Activated naive CD4-positive, alpha-beta T cell treated with anti-CD3 and anti-CD28 coated beads, Interleukin-2, amount 50 U/mL, for 16 hours (primary cell): ENCODE measurements around the gene PIK3R5.
A peak's percentile ranks its signal among the peaks of the same experiment; 100 is the strongest.

Experiments used
- DNase-seq: peaks from one replicate; pipeline ENCODE4 v3.0.0-alpha.2; 2020

PIK3R5 gene

DNA sequence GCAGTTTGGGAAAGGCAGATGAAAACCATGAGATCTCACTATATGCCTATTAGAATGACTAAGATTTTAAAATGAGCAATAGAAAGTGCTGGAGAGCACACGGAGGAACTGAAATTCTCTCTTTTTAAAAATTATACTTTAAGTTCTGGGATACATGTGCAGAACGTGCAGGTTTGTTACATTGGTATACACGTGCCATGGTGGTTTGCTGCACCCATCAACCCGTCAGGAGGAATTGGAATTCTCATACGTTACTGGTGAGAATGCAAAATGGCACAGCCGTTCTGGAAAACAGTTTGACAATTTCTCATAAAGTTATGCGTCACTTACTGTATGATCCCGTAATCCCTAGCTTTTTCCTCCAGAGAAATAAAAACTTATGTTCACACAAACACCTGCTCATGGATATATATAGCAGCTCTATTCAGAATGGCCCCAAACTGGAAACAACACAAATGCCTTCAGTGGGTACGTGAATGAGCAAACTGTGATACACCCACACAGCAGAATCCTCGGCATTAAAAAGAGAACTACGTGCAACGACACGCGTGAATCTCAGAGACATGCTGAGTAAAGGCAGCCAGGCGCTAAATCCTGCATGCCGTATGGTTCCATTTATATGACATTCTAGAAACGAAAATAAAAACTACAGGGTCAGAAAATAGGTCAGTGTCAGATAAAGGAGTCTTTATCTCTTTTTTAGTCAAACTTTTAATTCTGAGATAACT lies 109.9 kb downstream of the PIK3R5 start:
- DNase-seq, result no peak

- DNase-seq, result no peak
Observed at GRCh38 chr17:8851600-8851999, 113.9 kb downstream of the PIK3R5 start.

GRCh38 chr17:8849311-8850041 lies 116.0 kb downstream of the PIK3R5 start:
- no peak for DNase-seq

DNA sequence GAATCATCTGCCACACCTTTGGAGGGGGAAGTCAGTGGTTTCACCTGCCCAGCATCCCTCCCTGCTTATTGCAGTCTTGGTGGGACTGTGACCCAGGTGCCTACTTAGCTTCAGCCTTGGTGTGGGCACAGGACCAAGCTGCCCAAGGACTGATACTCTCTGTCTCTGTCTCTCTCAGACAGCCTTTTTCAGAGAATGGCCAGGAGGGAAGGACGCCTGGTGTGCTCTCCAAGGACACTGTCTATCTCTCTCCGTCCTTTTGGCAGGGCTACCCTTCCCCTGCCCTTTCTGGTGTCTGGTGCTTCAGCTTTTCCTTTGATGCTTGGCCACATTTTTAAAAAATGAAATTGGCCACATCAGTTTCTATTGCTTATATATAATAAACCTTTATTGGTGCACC lies 117.6 kb downstream of the PIK3R5 start:
- DNase-seq, result no peak

DNA sequence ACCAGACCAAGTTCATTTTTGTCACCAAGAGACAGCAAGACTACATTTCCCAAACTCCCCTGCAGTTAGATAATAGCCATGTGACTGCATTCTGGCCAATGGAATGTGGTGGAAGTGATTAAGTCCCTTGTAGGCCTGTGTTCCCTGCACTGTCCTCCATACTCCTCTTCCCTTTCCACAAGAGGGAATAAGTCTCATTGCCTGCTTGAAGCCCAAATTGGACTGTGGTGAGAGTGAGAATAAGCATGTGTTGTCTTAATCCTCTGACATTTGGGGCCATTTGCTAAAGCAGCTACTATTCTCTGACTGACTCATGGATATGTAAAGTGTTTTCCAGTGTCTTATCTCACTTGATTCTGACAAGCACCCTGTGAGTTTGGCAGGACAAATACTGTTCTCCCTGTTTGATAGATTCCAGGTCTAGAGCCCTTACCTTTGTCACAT lies 118.7 kb downstream of the PIK3R5 start:
- no peak for DNase-seq

DNA sequence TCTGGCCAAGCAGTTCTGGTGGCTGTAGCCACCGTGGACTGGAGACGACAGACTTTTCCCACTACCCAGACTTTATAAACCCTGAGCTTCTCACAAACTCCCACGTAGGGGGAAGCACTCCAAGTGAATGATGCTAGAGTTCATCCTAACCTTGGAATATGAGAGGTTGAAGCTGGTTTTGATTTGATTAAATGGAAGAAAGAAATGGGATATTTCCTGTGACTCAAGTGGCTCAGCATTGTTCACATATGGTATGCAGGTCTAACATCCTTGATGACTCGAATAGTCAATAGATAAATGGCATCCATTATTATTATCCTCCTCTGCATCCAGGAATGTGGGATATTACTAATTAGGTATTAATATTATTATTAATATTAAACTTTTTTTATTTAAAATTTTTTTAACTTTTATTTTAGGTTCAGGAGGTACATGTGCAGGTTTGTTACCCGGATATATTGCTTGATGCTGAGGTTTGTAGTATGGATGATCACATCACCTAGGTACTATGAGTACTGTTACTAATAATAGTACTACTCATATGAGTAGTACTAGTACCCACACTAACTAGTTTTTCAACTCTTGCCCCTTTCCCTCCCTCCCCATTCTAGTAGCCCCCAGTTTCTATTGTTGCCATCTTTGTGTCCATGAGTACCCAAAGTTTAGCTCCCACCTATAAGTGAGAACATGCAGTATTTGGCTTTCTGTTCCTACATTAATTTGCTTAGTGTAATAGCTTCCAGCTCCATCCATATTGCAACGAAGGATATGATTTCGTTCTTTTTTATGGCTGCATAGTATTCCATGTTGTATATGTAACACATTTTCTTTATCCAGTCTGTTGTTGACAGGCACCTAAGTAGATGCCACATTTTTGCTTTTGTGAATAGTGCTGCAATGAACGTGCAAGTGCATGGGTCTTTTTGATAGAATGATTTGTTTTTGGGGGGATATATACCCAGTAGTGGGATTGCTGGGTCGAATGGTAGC lies 121.0 kb downstream of the PIK3R5 start:
- no peak for DNase-seq

DNA sequence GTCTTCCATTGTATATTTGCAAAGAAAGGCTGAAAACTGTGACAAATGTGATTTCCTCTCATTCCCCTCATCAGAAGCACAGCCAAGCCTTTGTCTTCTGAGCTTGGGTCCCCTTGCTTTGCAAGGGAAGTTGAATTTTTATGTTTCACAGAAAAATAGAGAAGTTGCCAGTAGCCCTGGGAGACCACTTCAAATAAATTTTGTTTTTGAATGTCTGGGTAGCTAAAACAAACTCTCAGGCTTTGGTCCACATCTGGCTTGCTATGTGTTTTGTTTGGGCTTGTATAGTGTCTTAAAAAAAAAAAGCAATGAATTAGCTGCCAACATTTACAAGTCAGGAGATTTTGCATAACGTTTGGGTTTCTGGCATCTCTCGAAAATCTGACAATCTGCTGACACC lies 122.2 kb downstream of the PIK3R5 start:
- DNase-seq, result no peak

- DNase-seq, result no peak
Observed at GRCh38 chr17:8841844-8842243, 123.7 kb downstream of the PIK3R5 start.

DNA sequence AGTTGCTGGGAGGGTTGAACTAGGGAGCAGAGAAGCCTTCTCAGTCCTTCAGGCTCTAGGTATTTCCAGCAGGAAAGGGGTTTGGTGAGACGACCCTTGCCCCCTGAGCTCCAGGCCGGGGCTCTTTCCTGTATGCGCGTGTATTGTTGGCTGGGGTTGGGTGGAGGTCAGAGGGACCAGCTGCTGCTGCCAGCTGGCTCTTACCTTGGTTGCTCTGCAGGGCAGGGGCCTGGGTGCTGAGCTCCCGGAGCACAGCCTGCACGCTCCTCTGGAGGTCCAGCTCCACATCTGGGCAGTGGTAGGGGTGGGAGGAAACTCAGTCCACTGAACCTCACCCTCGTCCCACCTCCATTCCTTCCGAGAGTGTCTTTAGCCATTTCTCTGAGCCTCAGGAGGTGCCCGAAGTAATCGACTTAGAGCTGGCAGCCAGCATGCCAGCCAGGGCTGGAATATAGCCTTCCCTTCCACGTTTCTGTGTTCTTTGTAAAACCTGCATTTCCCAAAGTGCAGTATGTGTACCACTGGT lies 126.0 kb downstream of the PIK3R5 start:
- no peak for DNase-seq

DNA sequence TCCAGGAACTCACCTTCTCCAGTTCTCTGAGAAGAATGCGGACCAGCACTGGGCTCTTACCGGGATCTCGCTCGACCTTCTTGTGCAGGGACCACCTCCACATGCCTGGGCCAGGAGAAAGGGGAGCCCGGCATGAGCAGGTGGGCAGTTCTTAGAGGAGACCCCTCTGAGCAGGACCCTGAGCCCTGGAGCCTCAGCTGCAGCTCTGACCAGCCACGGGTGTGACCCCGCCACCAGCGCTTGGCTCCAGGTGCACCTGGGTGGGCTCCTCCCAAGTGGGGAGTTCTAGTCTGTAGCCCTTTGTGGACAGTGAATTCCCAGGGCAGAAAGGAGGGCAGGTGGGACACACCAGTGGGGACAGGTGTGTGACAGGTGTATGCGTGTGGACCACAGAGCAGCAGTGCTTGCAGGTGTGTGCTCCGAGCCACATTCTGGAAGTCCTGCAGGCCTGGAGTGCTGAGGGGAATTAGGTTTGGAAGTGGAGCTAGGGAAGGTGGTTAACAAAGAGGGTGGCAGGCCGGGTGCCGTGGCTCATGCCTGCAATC lies 126.9 kb downstream of the PIK3R5 start:
- DNase-seq, result no peak

DNA sequence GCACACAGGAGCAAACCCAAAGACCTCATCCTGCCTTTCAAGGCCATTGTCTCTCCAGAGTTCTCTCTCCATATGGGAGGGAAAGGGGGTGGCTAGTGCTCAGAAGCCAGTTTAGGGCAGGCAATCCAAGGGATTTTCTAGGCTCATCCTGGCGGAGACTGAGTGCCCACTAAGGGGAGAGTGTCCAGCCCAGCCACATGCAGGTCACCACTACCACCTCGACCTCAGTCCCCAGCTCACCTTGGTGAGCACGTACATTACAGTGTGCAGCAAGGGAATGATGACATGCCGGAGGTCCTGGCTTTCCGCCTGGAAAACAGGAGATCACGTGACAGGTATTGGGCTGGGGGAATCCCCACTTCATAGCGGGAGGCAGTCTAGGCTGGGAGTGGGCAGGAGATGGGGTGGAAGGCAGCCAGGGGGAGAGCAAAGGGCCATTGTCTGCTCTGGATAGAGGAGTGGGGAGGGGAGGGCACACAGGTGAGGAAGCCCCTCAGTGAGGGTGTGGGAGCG lies 127.9 kb downstream of the PIK3R5 start:
- no peak for DNase-seq

DNA sequence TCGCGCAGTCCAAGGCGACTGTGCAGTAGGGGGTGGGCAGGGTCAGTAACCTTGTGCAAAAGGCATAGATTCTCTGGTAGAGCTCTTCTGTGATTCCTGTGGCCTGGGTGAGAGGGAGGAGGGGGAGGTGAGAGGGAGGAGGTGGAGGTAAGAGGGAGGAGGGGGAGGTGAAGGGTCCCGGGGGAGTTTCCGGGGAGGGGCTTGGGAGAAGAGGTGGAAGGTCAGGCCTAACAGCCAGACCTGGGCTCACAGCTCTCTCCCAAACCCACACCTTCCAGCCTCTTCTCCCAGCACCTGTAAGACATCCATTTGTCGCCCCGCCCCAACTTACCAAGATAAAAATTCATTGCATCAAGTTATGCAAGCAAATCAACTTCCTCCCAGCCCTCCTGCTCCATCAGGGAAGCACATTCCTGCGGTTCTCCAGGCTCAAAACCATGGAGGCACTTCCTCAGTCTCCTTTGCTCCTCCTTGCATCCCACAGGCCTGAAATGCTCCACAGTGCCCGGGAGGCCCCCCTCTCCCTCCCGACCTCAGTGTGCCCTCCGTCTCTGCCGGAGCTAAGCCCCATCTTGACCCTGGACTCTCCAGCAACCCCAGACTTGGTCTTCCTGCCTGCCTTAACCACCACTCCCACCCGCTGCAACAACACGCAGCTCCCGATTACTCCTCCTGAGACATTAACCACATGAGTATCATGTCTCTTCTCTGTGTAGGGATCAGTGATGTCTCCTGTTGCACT lies 128.5 kb downstream of the PIK3R5 start:
- DNase-seq, result no peak

- no peak for DNase-seq
Observed at GRCh38 chr17:8835631-8836364, 129.7 kb downstream of the PIK3R5 start.

GRCh38 chr17:8835106-8835505 lies 130.4 kb downstream of the PIK3R5 start:
- no peak for DNase-seq

GRCh38 chr17:8832711-8833352 lies 132.7 kb downstream of the PIK3R5 start:
- peak; percentile 20 for DNase-seq

- no peak for DNase-seq
Observed at GRCh38 chr17:8831234-8831849, 134.2 kb downstream of the PIK3R5 start.

- no peak for DNase-seq
Observed at GRCh38 chr17:8830141-8830540, 135.4 kb downstream of the PIK3R5 start.

DNA sequence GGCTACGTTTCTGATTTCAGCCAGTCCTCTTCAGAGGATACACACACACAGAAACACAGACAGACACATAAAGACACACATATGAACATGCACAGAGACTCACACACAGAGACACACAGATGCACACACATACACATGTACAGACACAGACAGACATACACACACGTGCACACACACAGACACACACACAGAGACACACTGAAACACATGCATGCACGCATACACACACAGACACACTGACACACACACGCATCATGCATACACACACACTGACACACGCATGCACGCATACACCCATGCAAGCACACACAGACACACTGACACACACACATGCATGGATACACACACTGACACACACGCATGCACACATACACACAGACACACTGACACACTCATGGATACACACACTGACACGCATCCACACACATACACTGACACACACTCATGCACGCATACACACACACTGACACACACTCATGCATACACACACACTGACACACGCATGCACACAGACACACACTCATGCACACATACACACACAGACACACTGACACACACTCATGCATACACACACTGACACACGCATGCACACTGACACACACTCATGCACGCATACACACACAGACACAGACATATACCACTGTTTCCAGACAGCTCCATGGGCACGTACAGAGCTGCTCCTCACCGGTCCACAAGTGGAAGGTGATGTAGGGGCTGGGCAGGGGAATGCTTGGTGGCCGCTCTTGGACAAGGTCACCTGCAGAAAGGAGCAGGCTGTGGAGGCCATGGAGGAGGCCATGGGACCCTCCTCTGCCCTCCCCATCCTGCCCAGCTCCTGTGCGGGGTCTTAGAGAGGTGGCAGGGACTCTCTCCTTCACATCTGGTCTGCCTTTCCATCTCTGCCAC lies 136.2 kb downstream of the PIK3R5 start:
- DNase-seq, result no peak
